ENCODE measurements around the gene SMIM36.
"Not testable (repeated sequence)": the region's sequence is repeated elsewhere in the genome, so short reads cannot be mapped to it uniquely, and the experiment has no call there.

Gene SMIM36

DNA sequence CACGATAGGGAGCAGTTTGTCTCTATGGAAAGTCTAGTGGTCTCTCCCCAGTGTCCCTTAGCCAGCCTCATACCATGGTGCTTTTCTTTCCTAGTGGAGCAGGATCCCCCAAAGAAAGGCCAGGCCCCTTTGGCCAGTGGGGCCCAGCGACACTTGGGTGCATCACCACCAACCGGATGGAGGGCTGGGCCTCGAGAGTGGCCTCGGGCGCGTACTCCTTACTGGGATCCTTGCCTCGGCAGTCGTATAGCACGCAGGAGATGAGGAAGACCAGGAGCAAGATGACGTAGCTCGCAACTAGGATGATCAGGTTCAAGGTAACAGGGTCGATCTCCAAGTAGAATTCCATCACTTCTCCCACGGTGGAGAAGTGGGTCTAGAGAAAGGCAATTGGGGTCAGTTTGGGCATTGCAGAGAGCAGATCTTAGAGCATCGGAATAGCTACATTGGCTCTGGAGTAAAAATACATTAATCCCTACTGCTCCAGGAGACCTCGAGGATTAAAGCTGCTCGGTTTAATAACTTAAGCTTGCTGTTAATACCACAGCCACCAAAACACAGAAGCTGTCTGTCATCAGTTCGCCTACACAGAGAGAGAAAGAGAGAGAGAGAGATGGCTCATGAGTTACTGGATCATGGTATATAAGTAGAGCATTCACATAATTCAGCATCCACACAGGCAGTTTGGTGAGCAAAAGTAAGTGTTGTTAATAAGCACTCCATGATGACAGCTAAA lies at the start of gene SMIM36:
Gene SMIM36, minus strand, starts transcription at position 467 of the 736 bp plus-strand sequence.
- H3K27ac ChIP-seq = no peak within 1 kb of the TSS

DNA sequence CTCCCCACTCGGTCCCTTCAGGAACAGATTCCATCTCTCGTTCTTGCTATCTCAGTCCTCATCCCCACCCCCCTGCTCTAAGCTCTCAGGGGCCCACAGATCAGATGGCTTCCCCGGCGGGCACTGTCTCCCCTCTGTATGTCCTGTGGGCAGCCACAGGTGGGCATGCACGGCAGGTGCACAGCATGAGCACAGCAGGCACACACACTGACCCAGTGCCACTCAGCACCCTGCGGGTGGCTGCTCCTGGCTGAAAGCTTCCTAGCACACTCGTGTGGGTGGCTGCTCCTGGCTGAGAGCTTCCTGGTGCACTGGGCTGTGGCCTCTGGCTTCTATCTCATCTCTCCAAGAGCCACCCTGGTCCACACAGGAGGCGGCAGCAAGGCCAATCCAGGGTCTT lies 44.5 kb upstream of the SMIM36 start:
- no peak overlapping the region for H3K27ac ChIP-seq
- no peak for DNase-seq (ENCODE audit: low read depth, low spot score)

More for the DNA sequence above, at the start of gene SMIM36:
- DNase-seq (ENCODE audit: low read depth, low spot score) = no peak

DNA sequence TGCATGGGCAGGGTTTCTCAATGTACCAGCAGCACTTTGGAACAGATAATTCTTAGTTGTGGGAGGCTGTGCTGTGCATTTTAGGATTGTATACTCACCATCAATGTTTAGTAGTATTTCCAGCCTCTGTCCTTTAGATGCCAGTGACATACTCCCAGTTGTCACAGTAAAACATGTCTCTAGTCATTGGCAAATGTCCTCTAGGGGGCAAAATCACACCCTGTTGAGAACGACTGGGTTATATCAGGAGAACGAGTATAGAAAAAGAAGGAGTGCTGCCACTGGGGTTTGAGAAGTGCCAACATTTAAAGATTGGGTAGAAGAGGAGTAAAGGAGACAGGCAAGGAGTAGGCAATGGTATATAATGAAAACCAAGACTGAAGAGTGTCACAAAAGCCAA lies 37.9 kb upstream of the SMIM36 start:
- H3K27ac ChIP-seq = no peak overlapping the region
- DNase-seq (ENCODE audit: low read depth, low spot score) = no peak

DNA sequence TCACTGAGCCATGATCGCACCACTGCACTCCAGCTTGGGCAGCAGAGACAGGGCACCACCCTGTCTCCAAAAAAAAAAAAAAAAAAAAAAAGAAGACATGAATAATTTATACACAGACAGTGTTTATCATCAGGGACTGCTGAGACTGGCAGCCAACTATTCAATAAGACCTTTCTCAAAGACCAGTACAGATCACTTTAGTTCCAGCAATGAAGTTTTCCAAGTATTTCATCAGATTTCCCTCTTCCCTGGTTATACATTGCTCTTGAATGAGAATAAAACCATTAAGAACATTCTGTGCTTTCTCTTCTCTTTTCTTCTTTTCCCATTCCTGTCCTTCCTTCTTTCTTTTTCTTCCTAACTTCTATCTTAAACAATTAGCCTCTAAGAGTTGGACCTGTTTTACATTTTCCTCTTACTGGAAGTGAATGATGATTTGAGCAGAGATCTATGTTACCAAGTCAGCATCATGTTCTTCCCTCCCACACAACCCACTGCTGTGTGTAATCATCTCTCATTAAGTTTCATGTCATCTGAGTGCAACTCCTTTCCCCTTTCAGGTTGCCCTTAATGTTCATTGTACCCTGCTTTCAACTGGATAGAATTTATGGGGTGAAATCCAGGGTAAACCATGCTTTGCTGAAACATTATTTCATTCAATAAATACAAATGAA lies 35.9 kb upstream of the SMIM36 start:
- no peak overlapping the region for H3K27ac ChIP-seq
- no peak for DNase-seq (ENCODE audit: low read depth, low spot score)

DNA sequence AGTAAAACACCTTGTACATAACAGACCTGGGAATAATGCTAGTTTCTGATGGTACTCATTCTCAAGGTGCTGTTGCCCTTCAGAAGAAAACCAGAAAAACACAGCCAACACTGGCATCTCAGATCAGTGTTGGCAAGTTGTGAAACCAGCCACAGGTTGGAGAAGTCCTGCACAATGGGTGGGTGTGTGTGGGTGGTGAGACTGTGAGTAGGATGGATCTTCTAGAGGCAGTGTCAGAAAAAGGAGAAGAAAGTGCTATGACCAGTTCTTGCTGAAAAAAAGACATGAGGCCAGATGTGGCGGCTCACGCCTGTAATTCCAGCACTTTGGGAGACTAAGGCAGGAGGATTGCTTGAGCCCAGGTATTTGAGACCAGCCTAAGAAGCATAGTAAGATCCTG lies 35.2 kb upstream of the SMIM36 start:
- H3K27ac ChIP-seq = no peak overlapping the region

DNA sequence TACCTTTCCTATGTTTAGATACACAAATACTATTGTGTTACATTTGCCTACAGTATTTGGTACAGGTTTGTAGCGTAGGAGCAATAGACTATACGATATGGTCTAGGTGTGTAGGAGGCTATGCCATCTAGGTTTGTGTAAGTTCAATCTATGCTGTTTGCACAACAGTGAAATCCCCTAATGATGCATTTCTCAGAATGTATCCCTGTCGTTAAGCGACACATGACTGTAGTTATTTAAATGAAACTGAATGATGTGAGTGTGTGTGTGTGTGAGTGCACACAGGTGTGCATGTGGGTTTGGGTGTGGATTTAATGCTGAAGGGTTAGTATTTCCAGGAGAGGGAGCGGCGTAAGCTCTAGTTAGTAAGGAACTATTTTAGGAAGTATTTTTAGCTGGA lies 34.6 kb upstream of the SMIM36 start:
- no peak overlapping the region for H3K27ac ChIP-seq
- no peak for DNase-seq (ENCODE audit: low read depth, low spot score)

More for the DNA sequence above, 35.2 kb upstream of the SMIM36 start:
- DNase-seq (ENCODE audit: low read depth, low spot score) = no peak

DNA sequence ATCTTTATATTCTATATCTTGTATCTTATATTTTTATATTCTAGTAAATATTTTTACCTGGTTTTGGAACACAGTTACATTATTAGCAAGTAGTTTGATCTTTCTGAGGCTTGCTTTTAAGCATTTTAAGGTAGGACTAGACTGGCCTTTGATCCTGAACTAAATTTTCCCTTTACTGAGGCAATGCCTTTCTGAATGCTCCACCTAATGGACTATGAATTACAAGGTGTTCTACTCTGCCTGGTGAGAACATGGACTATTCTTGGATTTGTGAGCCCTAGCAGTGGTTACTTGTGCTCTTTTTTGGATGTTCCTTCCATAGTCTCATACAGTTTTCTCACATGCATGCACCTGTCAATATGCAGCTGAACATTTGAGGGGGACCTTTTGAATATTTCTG lies 32.5 kb upstream of the SMIM36 start:
- no peak overlapping the region for H3K27ac ChIP-seq
- DNase-seq (ENCODE audit: low read depth, low spot score) = no peak

DNA sequence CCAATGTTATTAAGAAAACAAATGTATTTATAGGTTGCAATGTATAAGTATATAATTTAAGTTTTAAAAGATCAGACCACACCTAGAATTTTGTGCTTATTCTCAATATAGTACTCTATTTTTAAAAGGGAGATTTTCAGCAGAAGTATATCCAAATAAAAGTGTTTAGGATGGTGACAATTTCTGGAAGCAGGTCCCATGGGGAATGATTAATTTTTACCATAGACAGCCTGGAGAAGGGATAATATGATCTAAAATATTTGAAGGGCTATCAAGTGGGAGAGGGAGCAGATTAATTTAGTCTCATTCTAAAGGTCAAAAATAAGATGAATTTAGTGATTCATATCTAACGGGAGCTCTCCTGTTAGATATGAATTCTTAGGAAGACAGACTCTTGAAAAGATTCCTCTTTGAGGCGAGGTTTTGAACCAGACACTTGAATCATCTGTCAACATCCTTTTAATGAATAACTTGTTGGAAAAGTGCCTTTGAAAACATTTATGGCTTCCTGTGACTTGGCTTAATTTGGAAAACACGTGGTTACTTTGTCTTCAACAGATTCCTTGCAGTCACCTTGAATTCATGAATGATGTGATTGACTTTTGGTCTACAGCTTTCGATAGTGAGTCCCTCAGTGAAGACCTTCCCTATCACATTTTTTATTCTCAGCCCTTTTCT lies 29.3 kb upstream of the SMIM36 start:
- no peak overlapping the region for H3K27ac ChIP-seq
- peak; percentile 26 for DNase-seq (ENCODE audit: low read depth, low spot score)

DNA sequence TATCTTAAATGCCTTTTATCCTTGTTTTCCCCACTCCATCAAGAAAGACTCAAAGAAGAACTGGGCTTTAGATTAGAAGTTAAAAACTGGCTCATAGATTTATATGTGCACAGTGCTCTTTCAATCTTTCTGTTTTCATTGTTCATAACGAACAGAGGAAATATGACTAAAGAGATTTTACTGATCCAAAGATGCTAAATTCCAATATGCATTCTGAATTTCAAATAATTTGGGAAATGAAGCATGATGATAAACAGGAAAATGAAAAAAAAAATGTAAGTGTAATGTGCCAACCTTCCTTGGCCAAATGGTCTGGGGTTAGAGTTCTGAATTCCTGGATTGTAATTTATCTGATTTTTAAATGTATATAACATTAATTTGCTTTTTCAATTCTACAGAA lies 25.0 kb upstream of the SMIM36 start:
- DNase-seq (ENCODE audit: low read depth, low spot score) = no peak
- H3K27ac ChIP-seq = no peak overlapping the region

DNA sequence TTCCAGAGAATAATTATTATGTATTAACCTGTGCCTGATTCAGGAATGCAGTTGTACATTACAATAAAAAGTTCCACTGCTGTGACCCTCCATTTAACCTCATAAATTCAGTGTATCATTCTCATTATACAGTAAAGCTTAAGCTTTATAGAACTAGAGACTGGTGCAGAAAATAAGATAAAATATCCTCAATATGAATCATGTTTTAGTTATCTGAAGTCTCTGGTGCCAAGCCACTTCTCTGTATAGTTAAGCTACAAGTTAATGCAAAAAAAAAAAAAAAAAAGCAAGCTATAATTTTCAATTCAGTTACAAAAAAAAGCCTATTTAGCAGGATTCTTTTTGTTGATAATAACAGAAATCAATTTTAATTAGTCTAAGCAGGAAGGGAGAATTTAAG lies 22.4 kb upstream of the SMIM36 start:
- no peak for DNase-seq (ENCODE audit: low read depth, low spot score)
- H3K27ac ChIP-seq = no peak overlapping the region

DNA sequence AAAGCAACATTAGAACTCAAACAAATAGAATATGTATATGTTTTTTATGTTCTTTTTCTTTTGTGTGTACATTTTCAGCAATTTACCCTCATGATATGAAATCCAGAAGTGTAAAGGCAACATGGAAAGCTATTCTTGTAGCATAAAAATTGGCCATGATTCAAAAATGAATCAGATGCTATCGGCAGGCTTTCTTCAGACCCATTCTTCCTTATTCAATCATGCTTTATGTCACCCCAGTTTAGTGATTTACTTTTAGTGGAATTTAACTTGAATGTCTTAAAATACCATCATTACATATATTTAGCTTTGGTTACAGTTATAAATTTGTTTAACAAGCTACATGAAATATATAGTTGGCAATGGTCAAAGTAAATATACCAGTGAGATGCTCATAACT lies 21.4 kb upstream of the SMIM36 start:
- no peak overlapping the region for H3K27ac ChIP-seq
- no peak for DNase-seq (ENCODE audit: low read depth, low spot score)

DNA sequence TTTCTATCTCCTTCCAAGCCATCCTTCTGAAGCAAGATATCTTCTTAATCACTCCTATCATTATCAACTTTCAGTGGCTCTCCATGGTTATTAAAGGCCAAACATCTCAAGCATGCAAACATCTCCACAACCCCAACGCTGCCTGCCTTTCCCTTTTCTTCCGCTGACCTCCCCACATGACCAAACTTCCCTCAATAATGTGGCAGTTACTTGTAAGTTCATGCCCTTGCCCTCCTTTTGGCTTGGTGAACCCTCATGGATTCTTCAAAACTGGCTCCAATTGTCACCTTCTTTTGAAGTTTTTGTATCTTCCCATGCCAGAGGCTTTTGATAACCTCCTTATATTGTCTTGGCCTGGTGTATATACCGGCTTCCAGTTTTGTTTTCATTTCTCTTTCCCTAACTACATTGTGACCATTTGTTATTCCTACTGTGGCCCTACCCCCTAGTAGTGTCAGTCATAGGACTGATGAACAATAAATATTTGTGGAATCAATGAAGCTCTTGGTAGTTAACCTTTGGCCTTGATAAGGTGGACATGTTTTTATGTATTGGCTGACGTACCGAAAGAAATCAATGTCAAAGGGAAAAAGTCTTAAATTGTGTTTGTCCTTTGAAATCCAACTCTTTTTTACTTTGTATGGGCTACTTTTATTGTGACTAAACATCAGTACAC lies 19.9 kb upstream of the SMIM36 start:
- no peak for DNase-seq (ENCODE audit: low read depth, low spot score)
- no peak overlapping the region for H3K27ac ChIP-seq

DNA sequence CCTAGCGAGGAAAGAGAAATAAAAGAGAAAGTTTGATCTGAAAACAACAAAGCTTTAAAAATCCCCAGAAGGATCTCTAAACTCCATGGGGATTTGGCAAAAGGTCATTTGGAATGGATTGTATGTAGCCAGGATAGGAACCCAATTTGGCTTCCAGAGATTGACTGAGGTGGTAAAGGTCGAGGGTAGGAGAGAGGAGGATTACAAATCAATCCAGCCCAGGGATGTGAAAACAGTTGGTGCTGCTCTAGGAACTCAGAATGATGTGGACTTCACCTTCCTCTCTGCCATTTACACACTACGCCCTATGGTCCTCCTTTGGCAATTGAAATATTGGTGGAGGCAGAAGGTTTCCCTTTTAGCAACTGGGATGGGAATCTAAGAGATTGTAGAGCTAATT lies 18.8 kb upstream of the SMIM36 start:
- no peak overlapping the region for H3K27ac ChIP-seq
- DNase-seq (ENCODE audit: low read depth, low spot score) = no peak

DNA sequence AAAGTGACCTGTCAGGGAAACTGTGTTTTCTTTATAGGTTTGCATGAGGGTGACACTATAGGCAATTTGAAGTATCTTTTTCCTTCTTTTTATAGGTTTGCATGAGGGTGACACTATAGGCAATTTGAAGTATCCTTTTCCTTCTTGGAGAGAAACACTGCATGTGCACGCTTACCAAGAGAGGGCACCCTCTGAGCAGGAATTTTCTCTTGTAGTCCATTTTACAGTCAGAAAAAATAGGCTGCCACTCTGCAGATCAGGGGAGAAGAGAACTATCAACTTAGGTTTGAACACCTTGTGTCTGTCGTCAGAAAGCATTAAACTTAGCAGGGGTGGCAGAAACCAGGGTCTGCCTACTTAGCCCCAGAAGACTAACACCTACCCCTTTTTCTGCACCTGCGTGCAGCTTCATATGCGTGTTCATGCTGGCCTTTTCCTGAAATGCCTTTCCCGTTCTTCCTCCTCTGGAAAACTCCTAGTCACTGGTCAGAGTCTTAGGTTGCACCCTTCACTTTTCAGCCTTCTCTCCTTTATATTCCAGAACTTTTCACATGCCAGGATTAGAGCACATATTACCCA lies 16.4 kb upstream of the SMIM36 start:
- no peak overlapping the region for H3K27ac ChIP-seq
- DNase-seq (ENCODE audit: low read depth, low spot score) = no peak

DNA sequence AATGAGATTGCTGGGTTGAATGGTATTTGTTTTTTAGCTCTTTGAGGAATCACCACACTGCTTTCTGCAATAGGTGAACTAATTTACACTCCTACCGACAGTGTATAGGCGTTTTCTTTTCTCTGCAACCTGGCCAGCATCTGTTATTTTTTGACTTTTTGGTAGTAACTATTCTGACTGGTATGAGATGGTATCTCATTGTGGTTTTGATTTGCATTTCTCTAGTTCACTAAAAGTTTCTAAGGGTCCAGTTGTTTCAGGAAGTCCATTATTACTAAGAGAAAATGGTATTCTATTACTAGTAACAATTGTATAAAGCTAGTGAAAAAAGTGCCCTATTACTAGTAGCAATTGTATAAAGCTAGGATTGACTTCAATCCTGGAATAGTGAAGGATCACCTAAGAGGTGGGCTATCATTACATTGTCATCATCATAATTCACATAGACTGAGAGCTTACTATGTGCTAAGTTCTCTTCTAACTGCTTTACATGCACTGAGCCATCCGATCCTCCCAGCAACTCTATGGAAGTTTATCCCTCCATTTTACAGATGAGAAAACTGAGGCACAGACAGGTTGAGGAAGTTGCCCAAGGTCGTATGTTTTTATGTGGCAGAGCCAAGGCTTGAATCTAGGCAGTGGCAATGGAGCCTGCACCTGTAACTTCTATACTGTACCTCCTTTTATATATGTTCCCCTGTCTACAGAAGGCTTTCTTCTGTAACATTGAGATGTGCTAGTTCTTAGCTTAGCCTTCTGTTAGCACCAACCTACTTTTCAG lies 13.4 kb upstream of the SMIM36 start:
- no peak overlapping the region for H3K27ac ChIP-seq
- DNase-seq (ENCODE audit: low read depth, low spot score) = no peak

DNA sequence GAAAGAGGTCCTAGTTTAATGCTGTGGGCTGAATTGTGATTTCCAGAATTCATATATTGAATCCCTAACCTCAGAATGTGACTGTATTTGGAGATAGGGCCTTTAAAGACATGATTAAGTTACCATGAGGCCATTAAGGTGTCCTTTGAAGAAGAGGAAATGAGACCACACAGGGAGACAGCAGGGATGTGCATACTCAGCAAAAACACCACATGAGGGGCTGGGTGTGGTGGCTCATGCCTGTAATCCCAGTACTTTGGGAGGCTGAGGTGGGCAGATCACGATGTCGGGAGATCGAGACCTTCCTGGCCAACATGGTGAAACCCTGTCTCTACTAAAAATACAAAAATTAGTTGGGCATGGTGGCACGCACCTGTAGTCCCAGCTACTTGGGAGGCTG lies 11.8 kb upstream of the SMIM36 start:
- H3K27ac ChIP-seq; DNase-seq (ENCODE audit: low read depth, low spot score): not testable (repeated sequence)

DNA sequence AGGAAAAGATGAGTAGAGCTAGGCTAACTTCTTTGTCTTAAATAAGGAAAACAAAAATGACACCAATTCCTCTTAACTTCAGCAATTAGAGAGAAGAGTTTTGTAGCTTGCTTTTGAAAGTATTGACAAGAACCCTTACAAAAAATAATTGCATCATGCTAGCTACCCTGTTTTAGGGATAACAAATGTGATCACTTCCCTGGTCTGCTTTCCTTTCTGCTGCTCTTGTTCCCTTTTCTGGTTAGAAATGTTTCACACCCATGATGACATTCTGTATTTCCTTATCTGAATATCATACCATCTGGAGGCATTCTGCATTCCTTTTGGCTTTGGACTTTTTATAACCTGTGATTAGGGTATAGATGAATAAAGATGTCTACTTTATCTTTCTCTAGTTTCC lies 9.9 kb upstream of the SMIM36 start:
- H3K27ac ChIP-seq = no peak overlapping the region
- no peak for DNase-seq (ENCODE audit: low read depth, low spot score)

DNA sequence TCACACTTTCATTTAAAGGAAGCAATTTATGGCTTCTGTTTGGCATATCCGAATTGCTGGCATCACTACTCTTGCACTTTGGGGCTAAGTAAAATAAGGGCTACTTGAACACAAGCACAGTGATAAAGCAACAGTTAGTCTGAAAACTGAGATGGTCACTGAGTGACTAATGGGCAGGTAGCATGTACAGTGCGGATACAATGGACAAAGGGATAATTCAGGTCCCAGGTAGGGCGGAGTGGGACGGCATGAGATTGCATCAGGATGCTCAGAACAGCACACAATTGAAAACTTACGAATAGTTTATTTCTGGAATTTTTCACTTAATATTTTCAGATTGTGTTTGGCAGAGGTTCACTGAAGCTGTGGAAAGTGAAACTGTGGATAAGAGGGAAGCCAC lies 9.2 kb upstream of the SMIM36 start:
- H3K27ac ChIP-seq = no peak overlapping the region
- no peak for DNase-seq (ENCODE audit: low read depth, low spot score)

DNA sequence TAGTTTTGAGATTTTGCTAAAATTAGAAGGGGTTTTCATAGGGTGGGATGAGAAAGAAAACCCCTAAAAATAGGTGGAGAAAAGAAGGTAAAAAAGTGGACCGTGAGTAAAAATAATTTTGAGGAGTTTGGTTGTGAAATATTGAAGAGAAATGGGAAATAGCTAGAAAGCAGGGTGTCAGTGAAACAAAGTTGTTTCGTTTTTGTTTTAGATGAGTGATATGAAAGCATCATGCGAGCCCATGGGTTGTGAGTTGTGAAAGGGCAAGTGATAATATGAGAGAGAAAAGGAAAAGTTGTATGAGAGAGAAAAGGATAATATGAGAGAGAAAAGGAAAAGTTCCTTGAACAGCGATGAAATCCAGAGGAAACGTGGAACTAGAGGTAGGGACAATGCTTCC lies 7.3 kb upstream of the SMIM36 start:
- H3K27ac ChIP-seq = no peak overlapping the region
- no peak for DNase-seq (ENCODE audit: low read depth, low spot score)

All from epithelial cell of prostate (primary cell).